ENCODE measurements around the gene USP48.
A peak's percentile ranks its signal among the peaks of the same experiment; 100 is the strongest.

Gene USP48

GRCh38 chr1:21667348-21668231 is 115.4 kb downstream of the USP48 start:
- no peak for DNase-seq

GRCh38 chr1:21666576-21667320 is 116.2 kb downstream of the USP48 start:
- DNase-seq, result no peak

- no peak for DNase-seq
Observed at GRCh38 chr1:21665711-21666575, 117.0 kb downstream of the USP48 start.

DNA sequence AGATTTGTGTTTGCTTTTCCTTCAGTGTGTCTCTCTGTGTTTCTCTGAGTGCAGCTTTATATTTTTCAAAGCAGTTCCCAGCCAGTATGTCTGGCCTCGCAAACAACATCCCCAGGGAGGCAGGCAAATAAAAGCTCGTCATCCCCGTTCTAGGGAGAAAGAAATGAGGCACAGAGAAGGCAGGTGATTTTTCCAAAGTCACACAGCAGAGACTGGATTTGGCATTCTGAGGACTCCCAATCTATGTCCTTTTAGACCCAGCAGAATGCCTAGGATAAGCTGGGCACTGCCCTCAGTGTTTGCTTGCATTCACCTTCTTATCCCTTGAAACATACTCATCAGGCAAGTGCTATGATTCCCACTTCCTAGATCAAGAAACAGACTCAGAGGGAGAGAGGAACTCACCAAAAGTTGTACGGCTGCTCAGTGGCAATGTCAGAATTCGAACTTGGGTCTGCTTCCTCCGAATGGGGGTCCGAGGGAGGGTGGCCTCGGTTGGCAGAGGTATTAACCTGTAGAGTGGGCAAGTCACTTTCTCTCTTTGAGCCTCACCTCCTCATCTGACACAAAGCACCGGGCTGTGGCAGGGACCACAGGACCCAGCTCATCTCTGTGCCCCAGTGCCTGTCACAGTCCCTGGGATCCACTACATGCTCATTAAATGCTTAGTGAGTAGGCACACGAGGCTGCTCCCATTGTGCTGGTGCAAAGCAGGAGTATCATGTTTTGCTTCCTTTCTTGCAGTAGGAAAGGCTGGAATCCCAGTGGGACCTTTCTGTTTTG is 118.0 kb downstream of the USP48 start:
- no peak for DNase-seq

DNA sequence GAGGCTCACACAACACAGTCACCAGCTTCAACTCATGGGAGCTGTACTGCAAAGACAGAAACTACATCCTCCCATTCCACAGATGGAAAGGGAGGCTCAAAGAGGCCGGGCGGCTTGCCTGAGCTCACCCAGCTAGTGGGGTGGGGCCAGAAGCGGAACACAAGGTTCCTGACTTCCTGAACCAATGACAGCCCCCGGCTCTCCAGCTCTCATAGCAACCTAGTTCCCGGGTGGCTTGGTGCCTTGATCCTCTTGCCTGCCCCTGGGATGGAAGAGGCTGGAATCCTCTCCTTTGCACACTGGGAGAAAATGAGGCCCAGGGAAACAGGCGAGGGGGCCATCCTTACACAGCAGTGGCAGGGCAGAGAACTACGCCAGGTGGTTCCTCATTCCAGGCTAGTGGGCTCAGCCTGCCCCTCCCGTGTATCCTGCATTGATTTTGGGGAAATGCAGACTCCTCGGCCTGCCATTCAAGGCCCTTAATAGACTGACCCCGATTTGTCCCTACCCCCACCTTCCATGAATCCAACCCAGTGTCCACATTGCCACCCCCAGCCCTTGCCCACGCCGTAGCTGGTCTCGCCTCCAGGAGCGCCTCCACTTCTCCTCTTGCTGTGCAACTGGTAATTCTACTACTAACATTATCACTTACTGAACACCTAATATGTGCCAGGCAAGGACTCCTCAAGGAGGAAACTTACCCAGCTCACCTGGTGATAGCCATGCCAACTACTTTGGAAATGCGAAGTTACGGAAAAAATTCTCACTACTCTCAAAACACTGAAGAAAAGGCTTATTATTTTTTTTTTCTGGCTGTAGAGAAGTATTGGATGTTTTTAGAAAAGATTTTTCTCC is 118.8 kb downstream of the USP48 start:
- DNase-seq, result no peak

DNA sequence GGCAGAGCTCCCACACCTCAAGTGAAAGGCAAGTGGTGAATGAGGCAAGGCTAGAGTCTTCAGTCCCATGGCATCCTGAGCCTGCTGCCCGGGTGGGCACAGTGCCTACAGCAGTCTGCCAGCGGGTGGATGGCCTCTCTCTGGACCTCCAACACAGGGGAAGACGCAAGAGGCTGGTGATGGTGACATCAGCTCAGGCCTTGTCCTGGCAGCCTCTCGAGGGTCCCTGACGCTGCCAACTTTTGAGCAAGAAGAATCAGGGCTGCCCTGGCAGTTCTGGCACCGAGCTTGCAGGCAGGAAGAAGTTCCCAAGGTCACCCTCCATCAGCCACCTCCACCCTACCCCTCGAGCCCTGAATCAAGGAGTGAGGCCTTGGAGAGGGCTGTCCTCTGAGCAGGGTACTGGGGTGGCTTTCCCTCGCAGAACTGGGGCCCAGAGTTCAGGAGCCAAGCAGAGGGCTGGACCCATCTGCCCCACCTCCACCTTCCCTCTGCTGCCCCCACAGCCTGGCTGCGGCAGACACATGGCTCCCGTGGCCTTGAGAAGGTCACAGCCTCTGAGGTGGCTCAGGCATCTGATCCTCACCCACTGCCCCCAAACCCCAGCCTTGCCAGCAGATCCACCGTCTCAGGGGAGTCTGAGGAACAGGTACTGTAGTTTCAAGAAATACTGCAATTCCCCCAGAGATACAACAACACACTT is 119.5 kb downstream of the USP48 start:
- no peak for DNase-seq

- DNase-seq, result no peak
Observed at GRCh38 chr1:21662426-21663247, 120.3 kb downstream of the USP48 start.

- DNase-seq, result no peak
Observed at GRCh38 chr1:21661886-21662285, 121.1 kb downstream of the USP48 start.

GRCh38 chr1:21659924-21660326 is 123.0 kb downstream of the USP48 start:
- DNase-seq, result no peak

DNA sequence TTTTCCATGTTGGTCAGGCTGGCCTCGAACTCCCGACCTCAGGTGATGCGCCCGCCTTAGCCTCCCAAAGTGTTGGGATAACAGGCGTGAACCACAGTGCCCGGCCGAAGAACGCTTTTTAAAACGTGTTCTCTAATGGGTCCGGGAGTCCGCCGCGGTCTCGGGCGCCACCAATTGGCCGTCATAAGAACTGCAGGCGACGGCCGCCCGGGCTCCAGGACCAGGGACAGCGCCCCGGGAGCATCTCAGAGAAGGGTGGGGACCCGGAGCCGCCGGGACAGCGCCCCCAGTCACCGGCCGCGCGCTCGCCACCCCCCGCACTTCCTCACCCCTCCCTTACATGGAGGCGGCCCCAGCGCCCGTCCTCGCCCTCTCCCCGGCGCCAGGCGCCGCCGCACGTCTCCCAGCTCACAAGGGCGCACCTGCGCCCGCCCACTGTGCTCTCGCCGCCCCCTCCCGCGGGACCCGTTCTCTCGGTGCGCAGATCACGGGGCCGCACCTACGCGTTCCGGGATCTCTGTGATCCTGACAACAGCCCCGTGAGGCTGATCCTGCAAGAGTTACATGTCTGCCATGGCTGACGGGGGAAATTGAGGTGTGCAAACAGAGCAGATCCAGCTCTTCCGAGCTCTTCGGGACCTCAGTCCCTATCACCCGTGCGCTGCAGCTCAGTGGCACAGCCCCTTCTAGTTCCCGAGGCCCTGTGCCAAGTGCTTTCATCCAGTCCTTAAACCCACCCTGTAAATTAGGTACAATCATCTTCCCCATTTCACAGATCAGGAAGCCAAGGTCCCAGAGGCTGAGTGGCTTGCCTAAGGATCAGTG is 123.6 kb downstream of the USP48 start:
- DNase-seq, result peak; percentile 72

DNA sequence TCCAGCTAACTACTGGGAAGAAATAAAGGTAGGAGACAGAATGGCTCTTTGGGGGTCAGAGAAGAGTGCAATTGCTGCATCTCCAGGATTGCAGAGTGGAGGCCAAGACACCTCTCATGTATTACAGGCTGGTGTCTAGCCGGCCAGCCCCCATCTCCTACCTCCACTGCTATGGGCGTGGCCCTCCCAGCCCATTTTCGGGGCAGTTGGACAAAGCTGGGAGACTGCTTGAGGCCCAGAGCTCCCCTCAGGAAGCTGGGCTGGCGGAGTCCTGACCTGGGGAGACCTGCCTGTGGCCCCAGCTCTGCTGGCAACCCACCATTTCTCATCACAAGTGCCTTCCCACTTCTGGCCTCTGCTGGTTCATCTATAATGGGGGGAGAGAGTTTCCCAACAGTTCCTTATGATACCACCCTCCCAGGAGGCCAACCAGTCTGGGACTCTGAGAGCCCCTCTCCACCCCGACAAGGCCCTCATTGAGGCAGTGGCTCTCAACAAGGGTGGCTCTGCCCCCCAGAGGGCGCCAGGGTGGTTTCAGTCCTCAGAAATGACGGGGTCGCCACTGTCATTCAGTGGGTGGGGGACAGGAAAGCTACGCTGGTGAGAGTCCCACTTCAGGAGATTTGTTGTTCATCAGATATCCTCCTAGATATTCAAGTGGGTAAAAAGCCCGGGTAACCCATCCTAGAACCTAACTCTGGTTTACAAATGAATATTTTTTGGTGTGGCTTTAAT is 125.3 kb downstream of the USP48 start:
- DNase-seq, result no peak

- no peak for DNase-seq
Observed at GRCh38 chr1:21655748-21656147, 127.2 kb downstream of the USP48 start.

- no peak for DNase-seq
Observed at GRCh38 chr1:21655259-21655658, 127.7 kb downstream of the USP48 start.

DNA sequence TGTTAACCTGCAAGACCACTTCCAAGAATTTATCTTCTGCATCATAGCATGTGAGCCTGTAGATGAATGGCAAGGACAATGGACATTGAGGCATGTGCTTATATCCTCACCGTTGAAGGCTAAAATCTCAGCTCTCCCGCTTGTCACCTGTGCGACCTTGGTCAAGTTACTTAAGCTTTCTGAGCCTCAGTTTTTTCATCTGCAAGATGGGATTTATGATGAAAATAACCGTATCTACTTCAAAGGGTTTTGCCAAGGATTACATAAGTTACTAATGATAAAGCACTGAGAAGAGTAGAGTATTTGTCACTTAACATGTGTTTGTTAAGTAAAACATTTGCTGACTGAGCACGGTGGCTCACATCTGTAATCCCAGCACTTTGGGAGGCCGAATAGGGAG is 128.7 kb downstream of the USP48 start:
- no peak for DNase-seq

- no peak for DNase-seq
Observed at GRCh38 chr1:21653744-21654100, 129.2 kb downstream of the USP48 start.

DNA sequence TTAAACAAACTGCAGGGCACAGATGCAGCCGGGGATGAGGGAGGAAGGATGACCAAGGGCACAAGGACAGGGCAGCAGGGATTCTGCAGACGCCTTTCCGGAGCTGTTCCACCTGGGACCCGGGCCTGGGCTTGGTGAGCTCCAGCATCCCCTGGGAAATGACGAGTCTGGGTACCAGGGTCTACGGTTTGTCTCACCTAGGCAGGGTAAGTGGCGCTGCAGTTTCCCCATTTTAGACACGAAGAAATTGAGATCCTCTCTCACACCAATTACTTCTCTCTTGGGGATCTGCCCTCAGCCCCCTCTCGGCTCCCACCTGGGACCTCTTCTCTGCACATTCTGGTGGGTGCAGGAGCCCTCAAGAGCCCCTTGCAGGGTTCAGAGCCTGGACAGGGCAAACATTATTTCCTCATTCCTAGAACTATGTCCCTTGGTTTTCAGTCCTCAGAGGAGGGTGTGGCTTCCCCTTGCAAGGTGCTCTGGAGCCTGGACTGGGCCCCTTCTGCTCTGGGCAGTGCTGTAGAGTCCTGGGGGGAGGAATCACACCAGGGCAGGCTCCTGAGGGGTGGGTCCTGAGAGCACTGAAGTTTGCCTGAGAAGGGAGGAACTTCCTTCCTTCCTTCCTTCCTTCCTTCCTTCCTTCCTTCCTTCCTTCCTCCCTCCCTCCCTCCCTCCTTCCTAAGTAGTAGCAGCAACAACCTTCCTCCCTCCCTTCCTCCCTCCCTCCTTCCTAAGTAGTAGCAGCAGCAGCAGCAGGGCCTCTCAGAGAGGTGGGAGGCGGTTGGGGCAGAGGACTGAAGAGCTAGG is 129.8 kb downstream of the USP48 start:
- DNase-seq, result no peak

All from activated CD4-positive, alpha-beta T cell treated with anti-CD3 and anti-CD28 coated beads, Interleukin-2, Interleukin-6, amounts not matched to agents 100 ng/mL and 50 ng/mL, durations not matched to agents 16 hours and 8 hours (primary cell).